Activated CD8-positive, alpha-beta T cell treated with anti-CD3 and anti-CD28 coated beads for 36 hours (primary cell): ENCODE measurements around the gene LARGE1. TPM values are rescaled to one million over a fixed set of nuclear protein-coding genes. Genes with fewer than 3 reads are reported as not detected.

ENCODE experiments used
- ATAC-seq: fragments of 200-7000 bp; cut with Tn5 transposase; one replicate; pipeline ENCODE4 v1.10.0; 2021; ENCODE audit warnings: mild to moderate bottlenecking, moderate library complexity
- CTCF ChIA-PET: fragments of 350-600 bp; sonication (Branson Sonifier 250); formaldehyde crosslinking; loops from one replicate; lab custom pipeline; 2021; ENCODE audit warnings: antibody characterized with exemption; lab: Charles Lee
- POLR2A ChIA-PET: fragments of 350-600 bp; sonication (Branson Sonifier 250); formaldehyde crosslinking; loops from one replicate; lab custom pipeline; 2021; ENCODE audit warnings: antibody characterized with exemption; lab: Charles Lee
- DNase-seq: peaks from one replicate; pipeline ENCODE4 v3.0.0-alpha.2; 2020
- H3K27ac Mint-ChIP-seq: one replicate; pipeline ENCODE4 v1.8.0; 2021; ENCODE audit warnings: mild to moderate bottlenecking, mixed read lengths
- H3K27me3 Mint-ChIP-seq: one replicate; pipeline ENCODE4 v1.8.0; 2021; ENCODE audit warnings: mixed read lengths
- H3K36me3 Mint-ChIP-seq: one replicate; pipeline ENCODE4 v1.8.0; 2021; ENCODE audit warnings: low read depth, mixed read lengths
- H3K4me1 Mint-ChIP-seq: one replicate; pipeline ENCODE4 v1.8.0; 2021; ENCODE audit warnings: low read depth, mixed read lengths
- H3K4me3 Mint-ChIP-seq: one replicate; pipeline ENCODE4 v1.8.0; 2021; ENCODE audit warnings: mild to moderate bottlenecking, moderate library complexity, mixed read lengths
- H3K9me3 Mint-ChIP-seq: one replicate; pipeline ENCODE4 v1.8.0; 2021; ENCODE audit warnings: mixed read lengths
- CTCF ChIP-seq: fragments of 200-600 bp; IDR thresholded peaks from one replicate; pipeline ENCODE4 v1.8.0; 2022; ENCODE audit warnings: antibody characterized with exemption, mild to moderate bottlenecking
- intact Hi-C: fragments of 100-400 bp; cut with micrococcal nuclease; formaldehyde crosslinking; loops from one replicate; pipeline ENCODE4 v1.10.0; 2022
- total RNA-seq, 2 experiments: library from RNA; stranded (reverse); gene quantifications; one replicate each; pipeline ENCODE4 v1.2.3, GENCODE V29; 2021

The LARGE1 gene
- total RNA-seq, 2 experiments from 2014 or later = 0.31 to 0.32 TPM

- TF ChIP-seq CTCF = no peak
- Mint-ChIP-seq H3K9me3 (peaks cover 2% of the 10 kb centered on the region), H3K27ac (no peak overlapping the region), H3K27me3 (no peaks in the 10 kb centered on the region), H3K36me3 (no peaks in the 10 kb centered on the region), H3K4me3 (no peak overlapping the region), H3K4me1 (no peaks in the 10 kb centered on the region)
- ChIA-PET CTCF (no interaction called here), POLR2A (no interaction called here)
- ATAC-seq (no peak), DNase-seq (no peak)
- intact Hi-C loops = no loop called here
Observed at GRCh38 chr22:33472462-33473344, 447.6 kb downstream of the LARGE1 start.

DNA sequence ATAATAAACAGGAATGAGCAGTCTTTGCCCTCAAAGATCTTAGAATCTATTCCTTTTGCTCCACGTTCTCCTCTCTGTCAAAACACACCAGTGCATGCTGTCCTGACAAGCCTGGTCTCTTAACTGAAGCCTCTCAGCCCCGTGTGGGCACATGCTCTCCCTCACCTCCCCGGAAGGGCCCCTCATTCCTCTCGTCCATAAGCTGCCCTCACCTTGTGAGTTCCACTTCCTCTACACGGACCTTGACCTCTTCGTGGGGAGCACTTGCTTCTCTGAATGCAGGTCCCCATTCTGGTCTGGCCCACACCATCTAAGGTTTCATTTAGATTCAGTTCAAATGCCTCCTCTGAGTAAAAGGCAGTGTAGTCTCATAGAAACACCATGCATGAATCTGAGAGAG is 449.8 kb downstream of the LARGE1 start:
- H3K4me1 Mint-ChIP-seq = no peaks in the 10 kb centered on the region
- ChIA-PET POLR2A (no interaction called here), CTCF (no interaction called here)
- no peak for ATAC-seq
- H3K27ac Mint-ChIP-seq = no peak overlapping the region
- H3K27me3 Mint-ChIP-seq = no peaks in the 10 kb centered on the region
- intact Hi-C loops = no loop called here
- no peak overlapping the region for H3K4me3 Mint-ChIP-seq
- no peak for TF ChIP-seq CTCF
- DNase-seq = no peak
- H3K9me3 Mint-ChIP-seq = peaks cover 2% of the 10 kb centered on the region
- H3K36me3 Mint-ChIP-seq = no peaks in the 10 kb centered on the region

- intact Hi-C loops = no loop called here
- no peak for TF ChIP-seq CTCF
- Mint-ChIP-seq H3K27ac (no peak overlapping the region), H3K36me3 (no peaks in the 10 kb centered on the region), H3K9me3 (peaks cover 11% of the 10 kb centered on the region), H3K27me3 (no peaks in the 10 kb centered on the region), H3K4me3 (no peak overlapping the region), H3K4me1 (no peaks in the 10 kb centered on the region)
- POLR2A ChIA-PET = no interaction called here
- CTCF ChIA-PET = no interaction called here
- DNase-seq (no peak), ATAC-seq (no peak)
Observed at GRCh38 chr22:33467620-33468095, 452.6 kb downstream of the LARGE1 start.

- no peak overlapping the region for H3K27ac Mint-ChIP-seq
- H3K9me3 Mint-ChIP-seq = peaks cover 12% of the 10 kb centered on the region
- CTCF ChIA-PET = no interaction called here
- H3K36me3 Mint-ChIP-seq = no peaks in the 10 kb centered on the region
- H3K4me3 Mint-ChIP-seq = no peak overlapping the region
- no peak for TF ChIP-seq CTCF
- DNase-seq (no peak), ATAC-seq (no peak)
- POLR2A ChIA-PET = no interaction called here
- no peaks in the 10 kb centered on the region for H3K27me3 Mint-ChIP-seq
- intact Hi-C loops = no loop called here
- H3K4me1 Mint-ChIP-seq = no peaks in the 10 kb centered on the region
Observed at GRCh38 chr22:33467080-33467479, 453.2 kb downstream of the LARGE1 start.

- peaks cover 16% of the 10 kb centered on the region for H3K9me3 Mint-ChIP-seq
- no peaks in the 10 kb centered on the region for H3K27me3 Mint-ChIP-seq
- intact Hi-C loops = no loop called here
- no peak for TF ChIP-seq CTCF
- no peaks in the 10 kb centered on the region for H3K4me1 Mint-ChIP-seq
- DNase-seq (no peak), ATAC-seq (no peak)
- no peak overlapping the region for H3K4me3 Mint-ChIP-seq
- CTCF ChIA-PET = no interaction called here
- no peak overlapping the region for H3K27ac Mint-ChIP-seq
- H3K36me3 Mint-ChIP-seq = no peaks in the 10 kb centered on the region
- POLR2A ChIA-PET = interaction anchor here (0.6 kb wide), 1 partner anchor 11 kb away, joined by 3 read pairs; no protein-coding TSS in a partner anchor
Observed at GRCh38 chr22:33465554-33465953, 454.7 kb downstream of the LARGE1 start.
